ENCODE results near the gene ATP2A3.

DNA sequence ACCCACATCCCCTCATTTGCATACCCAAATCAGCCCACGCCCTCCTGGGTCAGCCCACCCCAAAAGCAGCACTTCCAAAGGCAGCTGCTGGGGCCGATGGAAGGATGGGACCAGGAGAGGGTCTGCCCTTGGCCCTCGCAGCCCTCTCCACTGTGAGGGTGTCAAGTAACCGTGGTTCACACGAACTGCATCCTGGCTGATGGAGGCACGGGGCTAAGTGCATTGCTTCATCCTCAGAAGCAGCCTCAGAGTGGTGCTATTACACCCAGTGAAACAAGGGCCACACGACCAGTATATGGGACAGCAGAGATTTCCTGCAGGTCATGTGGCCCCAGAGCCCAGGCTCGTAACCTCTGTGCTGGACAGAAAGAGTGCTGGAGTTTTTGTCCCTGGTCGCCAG lies 13.2 kb upstream of the ATP2A3 start:
- no peak for TF ChIP-seq POLR2A (IDR thresholded peaks at IDR 0.05)
- TF ChIP-seq CTCF (IDR thresholded peaks at IDR 0.05): no peak
- TF ChIP-seq POLR2AphosphoS5 (IDR thresholded peaks at IDR 0.05): no peak

Data from transverse colon (tissue), 4 donors.